ENCODE measurements around the gene CD55. TPM values are rescaled to one million over a fixed set of nuclear protein-coding genes. Genes with fewer than 3 reads are reported as not detected.

CD55 gene
- total RNA-seq, 1 experiment from 2014 or later, result 75.4 TPM

DNA sequence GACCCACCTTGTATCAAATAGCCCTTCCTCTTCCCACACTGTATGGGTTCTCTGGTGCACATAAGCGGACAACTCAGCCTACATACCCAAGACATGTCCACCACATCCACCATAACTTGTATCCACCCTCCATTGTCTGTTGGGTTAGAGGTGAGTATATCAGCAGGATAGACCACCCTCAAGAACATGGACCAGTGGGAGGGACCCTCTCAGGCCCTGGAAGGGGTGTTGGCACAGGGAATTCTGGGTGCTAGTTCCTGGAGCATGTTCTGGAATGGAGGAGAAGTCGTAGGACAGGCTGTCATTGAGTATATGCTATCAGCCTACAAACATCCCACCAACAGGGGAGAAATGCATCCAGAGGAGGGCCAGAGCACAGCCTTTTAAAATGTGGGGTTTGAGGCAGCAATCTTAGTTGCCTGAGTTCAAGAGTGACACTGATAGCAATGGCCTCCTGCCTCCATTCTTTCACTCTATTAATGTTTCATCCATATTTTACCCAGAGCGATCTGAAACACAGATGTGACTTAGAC, 7.5 kb downstream of the CD55 start (continued):
- TF ChIP-seq, protein P1, sequence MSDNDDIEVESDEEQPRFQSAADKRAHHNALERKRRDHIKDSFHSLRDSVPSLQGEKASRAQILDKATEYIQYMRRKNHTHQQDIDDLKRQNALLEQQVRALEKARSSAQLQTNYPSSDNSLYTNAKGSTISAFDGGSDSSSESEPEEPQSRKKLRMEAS (IDR thresholded peaks at IDR 0.05), result no peak
- TF ChIP-seq SP1 (IDR thresholded peaks at IDR 0.05; ENCODE audit: low read depth) (no peak), POLR2AphosphoS5 (IDR thresholded peaks at IDR 0.05; ENCODE audit: low read depth, low read length) (no peak)

DNA sequence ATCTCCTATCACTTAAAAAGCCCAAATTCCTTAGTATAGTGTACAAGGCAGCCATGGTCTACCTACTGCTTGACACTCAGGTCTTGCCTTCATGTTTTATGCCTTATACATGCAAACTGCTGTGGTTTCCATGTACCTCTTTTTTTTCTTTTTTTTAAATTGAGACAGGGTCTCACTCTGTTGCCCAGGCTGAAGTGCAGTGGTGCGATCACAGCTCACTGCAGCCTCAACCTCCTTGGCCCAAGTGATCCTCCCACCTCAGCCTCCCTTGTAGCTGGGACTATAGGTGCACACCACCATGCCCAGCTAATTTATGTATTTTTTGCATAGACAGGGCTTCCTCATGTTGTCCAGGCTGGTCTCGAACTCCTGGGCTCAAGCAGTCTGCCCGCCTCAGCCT, 8.0 kb downstream of the CD55 start:
- RAD21 ChIA-PET (ENCODE audit: low non-redundant PET in 1 of 2, low total read pairs in 2 of 2, uncharacterized antibody in 2 of 2, unreplicated experiment in 2 of 2), result no interaction called here
- H3K9me2 ChIP-seq (ENCODE audit: insufficient read depth), result no peaks in the 10 kb centered on the region
- H2AFZ ChIP-seq (ENCODE audit: low read depth, low read length, poor library complexity, severe bottlenecking), result no peak overlapping the region
- H3K4me2 ChIP-seq (ENCODE audit: low read length), result no peak overlapping the region
- ATAC-seq (no peak), DNase-seq (ENCODE audit: low read depth, low spot score) (no peak)
- no peaks in the 10 kb centered on the region for H3K27me3 ChIP-seq (ENCODE audit: insufficient read depth, low read length)
- no peak overlapping the region for H3K9ac ChIP-seq (ENCODE audit: low read length)
- intact Hi-C loops (cut with micrococcal nuclease), result loop anchor here (10.0 kb wide), 1 partner anchor 125 kb away; no protein-coding TSS in a partner anchor
- no TSS peak for BruUV-seq (replicated peaks)
- H3K9me3 ChIP-seq (ENCODE audit: control insufficient read depth in 1 of 2, insufficient read depth in 1 of 2, low read depth in 1 of 2, low read length in 2 of 2), result no peaks in the 10 kb centered on the region
- H3K36me3 ChIP-seq (ENCODE audit: control insufficient read depth in 1 of 2, insufficient read depth in 2 of 2, low read length in 2 of 2), result peaks cover 17 to 35% of the 10 kb centered on the region in 2 experiments
- POLR2A ChIA-PET, result interaction anchor here (0.9 kb wide), 1 partner anchor 8 kb away, joined by 5 read pairs; the partner anchor contains the start of gene CD55
- H4K20me1 ChIP-seq (ENCODE audit: insufficient read depth), result no peaks in the 10 kb centered on the region
- 0 out of 2 replicates have a peak, but pooled peaks cover 1% of the 10 kb centered on the region for H3K79me2 ChIP-seq (ENCODE audit: insufficient read depth, low read length)
- H3K27ac ChIP-seq (ENCODE audit: low read depth, low read length), result no peak overlapping the region
- TF ChIP-seq, protein P2, sequence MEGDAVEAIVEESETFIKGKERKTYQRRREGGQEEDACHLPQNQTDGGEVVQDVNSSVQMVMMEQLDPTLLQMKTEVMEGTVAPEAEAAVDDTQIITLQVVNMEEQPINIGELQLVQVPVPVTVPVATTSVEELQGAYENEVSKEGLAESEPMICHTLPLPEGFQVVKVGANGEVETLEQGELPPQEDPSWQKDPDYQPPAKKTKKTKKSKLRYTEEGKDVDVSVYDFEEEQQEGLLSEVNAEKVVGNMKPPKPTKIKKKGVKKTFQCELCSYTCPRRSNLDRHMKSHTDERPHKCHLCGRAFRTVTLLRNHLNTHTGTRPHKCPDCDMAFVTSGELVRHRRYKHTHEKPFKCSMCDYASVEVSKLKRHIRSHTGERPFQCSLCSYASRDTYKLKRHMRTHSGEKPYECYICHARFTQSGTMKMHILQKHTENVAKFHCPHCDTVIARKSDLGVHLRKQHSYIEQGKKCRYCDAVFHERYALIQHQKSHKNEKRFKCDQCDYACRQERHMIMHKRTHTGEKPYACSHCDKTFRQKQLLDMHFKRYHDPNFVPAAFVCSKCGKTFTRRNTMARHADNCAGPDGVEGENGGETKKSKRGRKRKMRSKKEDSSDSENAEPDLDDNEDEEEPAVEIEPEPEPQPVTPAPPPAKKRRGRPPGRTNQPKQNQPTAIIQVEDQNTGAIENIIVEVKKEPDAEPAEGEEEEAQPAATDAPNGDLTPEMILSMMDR (IDR thresholded peaks at IDR 0.05 in 2 of 3, conservative IDR thresholded peaks at IDR 0.05 in 1 of 3; ENCODE audit: borderline replicate concordance in 1 of 3, insufficient read depth in 1 of 3, low read depth in 2 of 3, low read length in 2 of 3), result no peak
- no peak for TF ChIP-seq CEBPB (IDR thresholded peaks at IDR 0.05; ENCODE audit: low read depth)
- no peak for TF ChIP-seq EGR1 (IDR thresholded peaks at IDR 0.05; ENCODE audit: low read depth)
- no peak for TF ChIP-seq JUND (IDR thresholded peaks at IDR 0.05)
- H3K4me1 ChIP-seq (ENCODE audit: control insufficient read depth in 1 of 2, insufficient read depth in 2 of 2, low read length in 2 of 2), result no peaks in the 10 kb centered on the region
- H3K4me3 ChIP-seq (replicated peaks in 1 of 2; ENCODE audit: low read depth in 1 of 2, low read length in 2 of 2), result no peak overlapping the region
- CTCF ChIA-PET, result no interaction called here
